GM12878 (cell line): Measurements from ENCODE around the gene C1QB. TPM values are rescaled to one million over a fixed set of nuclear protein-coding genes. Genes with fewer than 3 reads are reported as not detected.

Experiments used
- ATAC-seq: fragments of 200-7000 bp; cut with Tn5 transposase; 3 replicates; pipeline ENCODE4 v1.9.1; 2020; ENCODE audit warnings: mild to moderate bottlenecking, moderate library complexity
- BruUV-seq: library from RNA; stranded (reverse); fragments of 400-500 nt; replicated peaks from 2 replicates; lab custom pipeline; 2021; lab: Mats Ljungman, UMichigan
- CTCF ChIA-PET: fragments of 300-600 bp; sonication (Branson Sonifier 250); formaldehyde crosslinking; extraction: SDS; loops from one replicate; lab custom pipeline; 2021; ENCODE audit warnings: inconsistent platforms; lab: Yijun Ruan, JAX
- POLR2A ChIA-PET: fragments of 350-600 bp; formaldehyde crosslinking; extraction: SDS; loops from one replicate; lab custom pipeline; 2021; ENCODE audit warnings: inconsistent platforms; lab: Charles Lee
- RAD21 ChIA-PET: fragments of 300-600 bp; sonication (Branson Sonifier 250); formaldehyde crosslinking; loops from one replicate; lab custom pipeline; 2023; ENCODE audit warnings: antibody characterized with exemption; ENCODE audit not compliant: unreplicated experiment; lab: Charles Lee
- SMC1A ChIA-PET: fragments of 300-600 bp; sonication (Branson Sonifier 250); formaldehyde crosslinking; loops from one replicate; lab custom pipeline; 2023; ENCODE audit not compliant: unreplicated experiment, uncharacterized antibody; lab: Charles Lee
- DNase-seq: peaks from one replicate; pipeline ENCODE4 v3.0.0-alpha.2; 2011; ENCODE audit warnings: low read depth, low spot score
- FAIRE-seq: peaks from 3 replicates; lab custom pipeline; 2011; peaks lifted over from hg19 to GRCh38; lab: Jason Lieb, UNC
- H2AFZ ChIP-seq: 2 replicates; pipeline ENCODE4 v1.6.0; 2011; ENCODE audit warnings: low read depth, low read length, control low read depth; ENCODE audit not compliant: control insufficient read depth
- H3K27ac ChIP-seq: 2 replicates; pipeline ENCODE4 v1.5.1; 2011; ENCODE audit warnings: control low read depth; ENCODE audit not compliant: control insufficient read depth, insufficient read depth
- H3K27me3 ChIP-seq, 2 experiments: replicated peaks in 1 of 2; 2 replicates each; pipeline versions ENCODE4 v1.6.0 to v1.6.1; 2011; ENCODE audit warnings: low read length in 1 of 2; ENCODE audit not compliant: control insufficient read depth in 2 of 2, insufficient read depth in 2 of 2
- H3K36me3 ChIP-seq, 2 experiments: 2 replicates each; pipeline ENCODE4 v1.5.1; 2011; ENCODE audit warnings: low read length in 1 of 2; ENCODE audit not compliant: control insufficient read depth in 2 of 2, insufficient read depth in 2 of 2
- H3K4me1 ChIP-seq: 2 replicates; pipeline ENCODE4 v1.6.1; 2011; ENCODE audit warnings: mild to moderate bottlenecking, low read length, moderate library complexity, mixed read lengths; ENCODE audit not compliant: control insufficient read depth, insufficient read depth
- H3K4me2 ChIP-seq: 2 replicates; pipeline ENCODE4 v1.6.0; 2011; ENCODE audit warnings: control low read depth; ENCODE audit not compliant: control insufficient read depth, insufficient read depth
- H3K4me3 ChIP-seq: fragments of 200-600 bp; sonication (generic); 2 replicates; pipeline ENCODE4 v1.5.1; 2016
- H3K79me2 ChIP-seq: 2 replicates; pipeline ENCODE4 v1.6.0; 2011; ENCODE audit warnings: low read length; ENCODE audit not compliant: control insufficient read depth, insufficient read depth
- H3K9ac ChIP-seq: 2 replicates; pipeline ENCODE4 v1.8.0; 2011; ENCODE audit warnings: low read length, control low read depth, mixed read lengths; ENCODE audit not compliant: control insufficient read depth, insufficient read depth
- H3K9me3 ChIP-seq: replicated peaks from 3 replicates; pipeline ENCODE4 v1.5.1; 2011; ENCODE audit warnings: mild to moderate bottlenecking, low read length; ENCODE audit not compliant: control insufficient read depth, insufficient read depth
- H4K20me1 ChIP-seq: 2 replicates; pipeline ENCODE4 v1.6.0; 2011; ENCODE audit not compliant: control insufficient read depth, insufficient read depth
- ETV6 ChIP-seq, 2 experiments: fragments of 450-650 bp in 1 of 2; IDR thresholded peaks in 1 of 2; conservative IDR thresholded peaks in 1 of 2; 2 replicates each; pipeline ENCODE4 v1.6.1; 2014; ENCODE audit warnings: antibody characterized with exemption in 1 of 2, borderline replicate concordance in 1 of 2, low read depth in 1 of 2, mild to moderate bottlenecking in 1 of 2, moderate library complexity in 1 of 2
- GATAD2B ChIP-seq: fragments of 450-650 bp; conservative IDR thresholded peaks from 2 replicates; pipeline ENCODE4 v1.6.1; 2017; ENCODE audit warnings: low read depth, mild to moderate bottlenecking, moderate library complexity
- IKZF2 ChIP-seq, 2 experiments: fragments of 450-650 bp; IDR thresholded peaks; 2 replicates each; pipeline ENCODE4 v1.6.1; 2017; ENCODE audit warnings: mild to moderate bottlenecking in 2 of 2, moderate library complexity in 2 of 2
- LARP7 ChIP-seq: fragments of 450-650 bp; IDR thresholded peaks from 2 replicates; pipeline ENCODE4 v1.6.1; 2017; ENCODE audit warnings: mild to moderate bottlenecking
- POLR2AphosphoS2 ChIP-seq: IDR thresholded peaks from 2 replicates; pipeline ENCODE4 v1.6.1; 2011; ENCODE audit warnings: low read depth, mild to moderate bottlenecking, low read length, improper control_type of control experiment, moderate library complexity
- RAD21 ChIP-seq: IDR thresholded peaks from 2 replicates; pipeline ENCODE4 v1.6.1; 2011; ENCODE audit warnings: mild to moderate bottlenecking, low read depth, low read length, moderate library complexity; ENCODE audit not compliant: insufficient read depth
- WGBS: methylation state at CpG from one replicate; pipeline ENCODE4 v1.1.6; 2016; ENCODE audit warnings: low lambda C conversion rate; ENCODE audit not compliant: insufficient replicate concordance, insufficient coverage; ENCODE audit errors: missing lambda C conversion rate; 5-methylcytosine and 5-hydroxymethylcytosine counted together
- in situ Hi-C: fragments of 300-500 bp; cut with MboI; formaldehyde crosslinking; loops from 9 replicates; pipeline ENCODE4 v1.14.3; 2018; ENCODE audit warnings: mixed read lengths
- intact Hi-C: fragments of 100-400 bp; cut with micrococcal nuclease; formaldehyde crosslinking; loops from one replicate; pipeline ENCODE4 v1.14.2; 2022; ENCODE audit not compliant: unreplicated experiment
- polyA plus RNA-seq, 11 experiments: library from polyadenylated mRNA; depleted of rRNA in 4 of 11; unstranded in 6 of 11; stranded (reverse) in 5 of 11; fragments of >200 nt; fragmentation: Nextera tagmentation in 4 of 11; fragmentation: Illumina TruSeq in 1 of 11; extraction: Ambion mirVana in 4 of 11; extraction: Trizol in 1 of 11; gene quantifications; 1 replicate in 1 of 11; 2 replicates in 10 of 11; pipeline versions ENCODE4 v1.2.1 to v1.2.3, GENCODE V29; 2011 to 2016; ENCODE audit warnings: inconsistent platforms in 2 of 11, missing spikeins in 2 of 11, low read depth in 1 of 11
- total RNA-seq, 4 experiments: library from RNA; depleted of rRNA in 3 of 4; stranded (reverse); fragments of >200 nt in 3 of 4; fragmentation: Illumina TruSeq in 1 of 4; extraction: Trizol in 1 of 4; gene quantifications; 2 replicates each; pipeline versions ENCODE4 v1.2.1 to v1.2.3, GENCODE V29; 2013 to 2021
- TF ChIP-seq, protein P1 (sequence below): fragments of 450-650 bp; IDR thresholded peaks from 2 replicates; pipeline ENCODE4 v1.6.1; 2017; ENCODE audit warnings: mild to moderate bottlenecking, moderate library complexity
- TF ChIP-seq, protein P2 (sequence below): fragments of 450-650 bp; IDR thresholded peaks from 2 replicates; pipeline ENCODE4 v1.6.1; 2017; ENCODE audit warnings: borderline replicate concordance
- TF ChIP-seq, protein P3 (sequence below): fragments of 450-650 bp; conservative IDR thresholded peaks from 2 replicates; pipeline ENCODE4 v1.6.1; 2017; ENCODE audit warnings: mild to moderate bottlenecking, moderate library complexity
- TF ChIP-seq, protein P4 (sequence below): fragments of 150-350 bp; IDR thresholded peaks from 2 replicates; pipeline ENCODE4 v1.6.1; 2014; ENCODE audit warnings: mild to moderate bottlenecking, low read depth, low read length
- TF ChIP-seq, protein P5 (sequence below): fragments of 450-650 bp; IDR thresholded peaks from 2 replicates; pipeline ENCODE4 v1.6.1; 2017; ENCODE audit warnings: mild to moderate bottlenecking, low read depth, inconsistent platforms; ENCODE audit not compliant: poor library complexity, severe bottlenecking

The C1QB gene
- total and polyA plus RNA-seq, 10 of the 15 experiments (the other 5 are each of a cell fraction or from before 2014, with no cell fraction given): 0.62 TPM; not detected in 9

DNA sequence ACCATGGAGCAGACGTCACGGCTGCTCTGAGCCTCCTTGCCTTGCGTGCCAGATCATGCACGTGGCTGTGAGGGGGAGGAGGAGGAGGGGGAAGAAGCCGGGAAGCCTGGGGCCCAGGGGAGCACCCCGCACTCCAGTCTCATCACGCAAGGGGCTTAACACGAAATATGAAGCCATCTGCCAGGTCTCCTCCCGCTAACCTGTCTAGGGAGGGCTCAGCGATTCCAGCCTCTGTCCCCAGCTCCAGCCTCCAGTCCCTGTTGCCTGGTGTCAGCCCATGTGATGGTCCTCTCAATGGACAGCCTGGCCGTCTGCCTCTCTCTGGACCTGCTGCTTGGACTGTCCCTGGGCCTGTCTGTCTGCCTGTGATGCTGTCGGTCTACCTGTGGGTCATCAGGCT is 39.1 kb upstream of the C1QB start (continued):
- TF ChIP-seq, protein P1, sequence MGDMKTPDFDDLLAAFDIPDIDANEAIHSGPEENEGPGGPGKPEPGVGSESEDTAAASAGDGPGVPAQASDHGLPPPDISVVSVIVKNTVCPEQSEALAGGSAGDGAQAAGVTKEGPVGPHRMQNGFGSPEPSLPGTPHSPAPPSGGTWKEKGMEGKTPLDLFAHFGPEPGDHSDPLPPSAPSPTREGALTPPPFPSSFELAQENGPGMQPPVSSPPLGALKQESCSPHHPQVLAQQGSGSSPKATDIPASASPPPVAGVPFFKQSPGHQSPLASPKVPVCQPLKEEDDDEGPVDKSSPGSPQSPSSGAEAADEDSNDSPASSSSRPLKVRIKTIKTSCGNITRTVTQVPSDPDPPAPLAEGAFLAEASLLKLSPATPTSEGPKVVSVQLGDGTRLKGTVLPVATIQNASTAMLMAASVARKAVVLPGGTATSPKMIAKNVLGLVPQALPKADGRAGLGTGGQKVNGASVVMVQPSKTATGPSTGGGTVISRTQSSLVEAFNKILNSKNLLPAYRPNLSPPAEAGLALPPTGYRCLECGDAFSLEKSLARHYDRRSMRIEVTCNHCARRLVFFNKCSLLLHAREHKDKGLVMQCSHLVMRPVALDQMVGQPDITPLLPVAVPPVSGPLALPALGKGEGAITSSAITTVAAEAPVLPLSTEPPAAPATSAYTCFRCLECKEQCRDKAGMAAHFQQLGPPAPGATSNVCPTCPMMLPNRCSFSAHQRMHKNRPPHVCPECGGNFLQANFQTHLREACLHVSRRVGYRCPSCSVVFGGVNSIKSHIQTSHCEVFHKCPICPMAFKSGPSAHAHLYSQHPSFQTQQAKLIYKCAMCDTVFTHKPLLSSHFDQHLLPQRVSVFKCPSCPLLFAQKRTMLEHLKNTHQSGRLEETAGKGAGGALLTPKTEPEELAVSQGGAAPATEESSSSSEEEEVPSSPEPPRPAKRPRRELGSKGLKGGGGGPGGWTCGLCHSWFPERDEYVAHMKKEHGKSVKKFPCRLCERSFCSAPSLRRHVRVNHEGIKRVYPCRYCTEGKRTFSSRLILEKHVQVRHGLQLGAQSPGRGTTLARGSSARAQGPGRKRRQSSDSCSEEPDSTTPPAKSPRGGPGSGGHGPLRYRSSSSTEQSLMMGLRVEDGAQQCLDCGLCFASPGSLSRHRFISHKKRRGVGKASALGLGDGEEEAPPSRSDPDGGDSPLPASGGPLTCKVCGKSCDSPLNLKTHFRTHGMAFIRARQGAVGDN: no peak
- TF ChIP-seq, protein P2, sequence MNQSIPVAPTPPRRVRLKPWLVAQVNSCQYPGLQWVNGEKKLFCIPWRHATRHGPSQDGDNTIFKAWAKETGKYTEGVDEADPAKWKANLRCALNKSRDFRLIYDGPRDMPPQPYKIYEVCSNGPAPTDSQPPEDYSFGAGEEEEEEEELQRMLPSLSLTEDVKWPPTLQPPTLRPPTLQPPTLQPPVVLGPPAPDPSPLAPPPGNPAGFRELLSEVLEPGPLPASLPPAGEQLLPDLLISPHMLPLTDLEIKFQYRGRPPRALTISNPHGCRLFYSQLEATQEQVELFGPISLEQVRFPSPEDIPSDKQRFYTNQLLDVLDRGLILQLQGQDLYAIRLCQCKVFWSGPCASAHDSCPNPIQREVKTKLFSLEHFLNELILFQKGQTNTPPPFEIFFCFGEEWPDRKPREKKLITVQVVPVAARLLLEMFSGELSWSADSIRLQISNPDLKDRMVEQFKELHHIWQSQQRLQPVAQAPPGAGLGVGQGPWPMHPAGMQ: no peak
- TF ChIP-seq, protein P3, sequence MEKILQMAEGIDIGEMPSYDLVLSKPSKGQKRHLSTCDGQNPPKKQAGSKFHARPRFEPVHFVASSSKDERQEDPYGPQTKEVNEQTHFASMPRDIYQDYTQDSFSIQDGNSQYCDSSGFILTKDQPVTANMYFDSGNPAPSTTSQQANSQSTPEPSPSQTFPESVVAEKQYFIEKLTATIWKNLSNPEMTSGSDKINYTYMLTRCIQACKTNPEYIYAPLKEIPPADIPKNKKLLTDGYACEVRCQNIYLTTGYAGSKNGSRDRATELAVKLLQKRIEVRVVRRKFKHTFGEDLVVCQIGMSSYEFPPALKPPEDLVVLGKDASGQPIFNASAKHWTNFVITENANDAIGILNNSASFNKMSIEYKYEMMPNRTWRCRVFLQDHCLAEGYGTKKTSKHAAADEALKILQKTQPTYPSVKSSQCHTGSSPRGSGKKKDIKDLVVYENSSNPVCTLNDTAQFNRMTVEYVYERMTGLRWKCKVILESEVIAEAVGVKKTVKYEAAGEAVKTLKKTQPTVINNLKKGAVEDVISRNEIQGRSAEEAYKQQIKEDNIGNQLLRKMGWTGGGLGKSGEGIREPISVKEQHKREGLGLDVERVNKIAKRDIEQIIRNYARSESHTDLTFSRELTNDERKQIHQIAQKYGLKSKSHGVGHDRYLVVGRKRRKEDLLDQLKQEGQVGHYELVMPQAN: no peak
- TF ChIP-seq IKZF2 (IDR thresholded peaks at IDR 0.05): no peak

DNA sequence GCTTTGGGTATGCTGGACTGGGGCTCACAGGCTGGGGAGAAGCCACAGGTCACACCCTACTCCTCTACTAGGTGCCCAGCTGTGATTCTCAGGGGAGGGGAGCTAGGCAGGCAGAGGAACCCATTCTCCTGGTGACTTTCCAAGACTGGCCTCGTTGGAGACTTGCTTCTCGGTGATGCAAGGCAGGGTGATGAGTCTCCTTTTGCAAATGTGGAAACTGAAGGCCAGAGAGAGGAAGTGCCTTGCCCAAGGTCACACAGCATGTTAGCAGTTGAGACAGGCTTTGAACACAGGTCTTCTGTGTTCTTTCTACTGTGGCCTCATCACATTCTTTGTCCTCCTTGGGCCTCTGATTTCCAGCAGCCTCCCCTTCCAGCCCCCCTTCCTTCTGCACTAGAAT is 37.1 kb upstream of the C1QB start:
- in situ Hi-C loops: no loop called here
- Histone ChIP-seq H3K4me1 (no peaks in the 10 kb centered on the region), H3K4me2 (no peak overlapping the region), H2AFZ (no peak overlapping the region), H3K36me3 (no peaks in the 10 kb centered on the region), H3K4me3 (no peak overlapping the region), H3K9ac (no peak overlapping the region), H3K27me3 (peaks cover 0 to 3% of the 10 kb centered on the region in 2 experiments; a peak in 3 of 4 replicates), H4K20me1 (no peaks in the 10 kb centered on the region; the same call in 1 of the 2 replicates), H3K27ac (no peak overlapping the region), H3K79me2 (no peaks in the 10 kb centered on the region), H3K9me3 (no peaks in the 10 kb centered on the region)
- WGBS: 0% methylated on average over 2 of the region's 2 CpGs
- ATAC-seq (no peak), FAIRE-seq (no peak), DNase-seq (no peak)
- POLR2A ChIA-PET: no interaction called here
- RAD21 ChIA-PET: no interaction called here
- SMC1A ChIA-PET: no interaction called here
- no TSS peak for BruUV-seq
- intact Hi-C loops: no loop called here
- CTCF ChIA-PET: no interaction called here
- no peak for TF ChIP-seq POLR2AphosphoS2
- TF ChIP-seq, protein P4, sequence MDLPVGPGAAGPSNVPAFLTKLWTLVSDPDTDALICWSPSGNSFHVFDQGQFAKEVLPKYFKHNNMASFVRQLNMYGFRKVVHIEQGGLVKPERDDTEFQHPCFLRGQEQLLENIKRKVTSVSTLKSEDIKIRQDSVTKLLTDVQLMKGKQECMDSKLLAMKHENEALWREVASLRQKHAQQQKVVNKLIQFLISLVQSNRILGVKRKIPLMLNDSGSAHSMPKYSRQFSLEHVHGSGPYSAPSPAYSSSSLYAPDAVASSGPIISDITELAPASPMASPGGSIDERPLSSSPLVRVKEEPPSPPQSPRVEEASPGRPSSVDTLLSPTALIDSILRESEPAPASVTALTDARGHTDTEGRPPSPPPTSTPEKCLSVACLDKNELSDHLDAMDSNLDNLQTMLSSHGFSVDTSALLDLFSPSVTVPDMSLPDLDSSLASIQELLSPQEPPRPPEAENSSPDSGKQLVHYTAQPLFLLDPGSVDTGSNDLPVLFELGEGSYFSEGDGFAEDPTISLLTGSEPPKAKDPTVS: no peak
- TF ChIP-seq, protein P5, sequence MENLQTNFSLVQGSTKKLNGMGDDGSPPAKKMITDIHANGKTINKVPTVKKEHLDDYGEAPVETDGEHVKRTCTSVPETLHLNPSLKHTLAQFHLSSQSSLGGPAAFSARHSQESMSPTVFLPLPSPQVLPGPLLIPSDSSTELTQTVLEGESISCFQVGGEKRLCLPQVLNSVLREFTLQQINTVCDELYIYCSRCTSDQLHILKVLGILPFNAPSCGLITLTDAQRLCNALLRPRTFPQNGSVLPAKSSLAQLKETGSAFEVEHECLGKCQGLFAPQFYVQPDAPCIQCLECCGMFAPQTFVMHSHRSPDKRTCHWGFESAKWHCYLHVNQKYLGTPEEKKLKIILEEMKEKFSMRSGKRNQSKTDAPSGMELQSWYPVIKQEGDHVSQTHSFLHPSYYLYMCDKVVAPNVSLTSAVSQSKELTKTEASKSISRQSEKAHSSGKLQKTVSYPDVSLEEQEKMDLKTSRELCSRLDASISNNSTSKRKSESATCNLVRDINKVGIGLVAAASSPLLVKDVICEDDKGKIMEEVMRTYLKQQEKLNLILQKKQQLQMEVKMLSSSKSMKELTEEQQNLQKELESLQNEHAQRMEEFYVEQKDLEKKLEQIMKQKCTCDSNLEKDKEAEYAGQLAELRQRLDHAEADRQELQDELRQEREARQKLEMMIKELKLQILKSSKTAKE: no peak
- TF ChIP-seq ETV6 (conservative IDR thresholded peaks at IDR 0.05 in 1 of 2, IDR thresholded peaks at IDR 0.05 in 1 of 2; ENCODE audit: borderline replicate concordance in 1 of 2, low read depth in 1 of 2): no peak
- no peak for TF ChIP-seq GATAD2B
- TF ChIP-seq LARP7: no peak
- no peak for TF ChIP-seq RAD21
